H1 (cell line): ENCODE results near the gene KLHL21. TPM values are rescaled to one million over a fixed set of nuclear protein-coding genes. Genes with fewer than 3 reads are reported as not detected.

Experiments used
- CTCF ChIA-PET: fragments of 300-600 bp; sonication (Branson Sonifier 250); formaldehyde crosslinking; loops from one replicate; lab custom pipeline; 2021; ENCODE audit not compliant: partially characterized antibody; lab: Charles Lee
- POLR2A ChIA-PET: fragments of 300-600 bp; sonication (Branson Sonifier 250); formaldehyde crosslinking; loops from one replicate; lab custom pipeline; 2021; ENCODE audit warnings: inconsistent platforms; ENCODE audit not compliant: partially characterized antibody; lab: Charles Lee
- DNase-seq, 2 experiments: peaks; one replicate each; pipeline versions ENCODE4 v3.0.0 to v3.0.0-alpha.2; 2010 to 2022; ENCODE audit warnings: low spot score in 2 of 2, low read depth in 1 of 2, mixed read lengths in 1 of 2
- FAIRE-seq: peaks from 2 replicates; lab custom pipeline; 2011; peaks lifted over from hg19 to GRCh38; lab: Jason Lieb, UNC
- H2AFZ ChIP-seq: 2 replicates; pipeline ENCODE4 v1.8.1; 2012; ENCODE audit warnings: low read length, inconsistent platforms
- H2AK5ac ChIP-seq: 2 replicates; pipeline ENCODE4 v1.6.1; 2013; ENCODE audit warnings: low read depth, low read length
- H2BK120ac ChIP-seq: replicated peaks from 2 replicates; pipeline ENCODE3; 2013; ENCODE audit warnings: low read depth, low read length, inconsistent platforms
- H2BK12ac ChIP-seq: 2 replicates; pipeline ENCODE4 v1.6.1; 2013; ENCODE audit warnings: low read depth, low read length
- H2BK15ac ChIP-seq: 2 replicates; pipeline ENCODE4 v1.6.1; 2013; ENCODE audit warnings: low read length
- H2BK20ac ChIP-seq: 2 replicates; pipeline ENCODE4 v1.6.1; 2013; ENCODE audit warnings: low read length
- H2BK5ac ChIP-seq: 2 replicates; pipeline ENCODE4 v1.6.1; 2013; ENCODE audit warnings: low read depth, low read length
- H3K14ac ChIP-seq: 2 replicates; pipeline ENCODE4 v1.6.1; 2013; ENCODE audit warnings: inconsistent platforms; ENCODE audit not compliant: insufficient read length
- H3K18ac ChIP-seq: 2 replicates; pipeline ENCODE4 v1.6.1; 2013; ENCODE audit warnings: low read length; ENCODE audit errors: extremely low read depth
- H3K23ac ChIP-seq: 2 replicates; pipeline ENCODE4 v1.6.1; 2013; ENCODE audit warnings: inconsistent platforms; ENCODE audit not compliant: insufficient read length
- H3K23me2 ChIP-seq: 2 replicates; pipeline ENCODE4 v1.6.1; 2013; ENCODE audit warnings: low read depth, low read length
- H3K27ac ChIP-seq: 2 replicates; pipeline ENCODE4 v1.6.1; 2011; ENCODE audit warnings: low read depth, low read length, inconsistent platforms
- H3K27me3 ChIP-seq, 4 experiments: replicated peaks in 1 of 4; 1 replicate in 1 of 4; 2 replicates in 3 of 4; pipeline versions ENCODE4 v1.6.1 to v1.8.1; 2011 to 2013; ENCODE audit warnings: low read length in 3 of 4, mild to moderate bottlenecking in 3 of 4, inconsistent platforms in 2 of 4, mixed read lengths in 2 of 4, moderate library complexity in 1 of 4; ENCODE audit not compliant: control insufficient read depth in 3 of 4, insufficient read depth in 3 of 4; ENCODE audit errors: extremely low read depth in 1 of 4
- H3K36me3 ChIP-seq, 4 experiments: 2 replicates each; pipeline versions ENCODE4 v1.6.1 to v1.8.1; 2011 to 2013; ENCODE audit warnings: mild to moderate bottlenecking in 4 of 4, low read length in 3 of 4, moderate library complexity in 2 of 4, control low read depth in 1 of 4, inconsistent platforms in 1 of 4; ENCODE audit not compliant: insufficient read depth in 4 of 4, control insufficient read depth in 2 of 4
- H3K4ac ChIP-seq: replicated peaks from 2 replicates; pipeline ENCODE3; 2013; ENCODE audit warnings: low read length, low read depth, mixed read lengths, inconsistent platforms; ENCODE audit not compliant: insufficient read length
- H3K4me1 ChIP-seq, 4 experiments: replicated peaks in 1 of 4; 1 replicate in 1 of 4; 2 replicates in 3 of 4; pipeline versions ENCODE4 v1.6.1 to v1.8.1; 2011 to 2013; ENCODE audit warnings: low read length in 3 of 4, inconsistent platforms in 2 of 4, mixed read lengths in 1 of 4; ENCODE audit not compliant: insufficient read depth in 4 of 4, control insufficient read depth in 3 of 4
- H3K4me2 ChIP-seq, 2 experiments: 2 replicates each; pipeline versions ENCODE4 v1.6.1 to v1.8.1; 2011 to 2013; ENCODE audit warnings: low read depth in 2 of 2, low read length in 2 of 2, control low read depth in 1 of 2, inconsistent platforms in 1 of 2, mild to moderate bottlenecking in 1 of 2; ENCODE audit not compliant: insufficient read depth in 1 of 2
- H3K4me3 ChIP-seq, 4 experiments: fragments of 200-600, 300-600 bp in 1 of 4; sonication (generic), shearing (Covaris generic), sonication (Bioruptor Twin) in 1 of 4; 2 replicates each; pipeline versions ENCODE4 v1.5.1 to v1.8.1; 2011 to 2016; ENCODE audit warnings: low read length in 4 of 4, low read depth in 3 of 4, control low read depth in 2 of 4, inconsistent platforms in 2 of 4, mild to moderate bottlenecking in 2 of 4, mixed read lengths in 1 of 4, moderate library complexity in 1 of 4; ENCODE audit not compliant: insufficient read depth in 2 of 4; ENCODE audit errors: extremely low read depth in 1 of 4
- H3K56ac ChIP-seq: replicated peaks from 2 replicates; pipeline ENCODE3; 2013; ENCODE audit warnings: low read depth, mild to moderate bottlenecking, mixed read lengths, low read length, inconsistent platforms; ENCODE audit not compliant: insufficient read length
- H3K79me1 ChIP-seq: 2 replicates; pipeline ENCODE4 v1.6.1; 2013; ENCODE audit warnings: low read depth, low read length, control low read depth
- H3K79me2 ChIP-seq, 2 experiments: 2 replicates each; pipeline versions ENCODE4 v1.6.1 to v1.8.1; 2012 to 2013; ENCODE audit warnings: low read length in 2 of 2, mild to moderate bottlenecking in 2 of 2, inconsistent platforms in 1 of 2; ENCODE audit not compliant: insufficient read depth in 2 of 2, control insufficient read depth in 1 of 2
- H3K9ac ChIP-seq, 4 experiments: replicated peaks in 1 of 4; 1 replicate in 1 of 4; 2 replicates in 3 of 4; pipeline versions ENCODE4 v1.6.1 to v1.8.1; 2011 to 2013; ENCODE audit warnings: low read depth in 3 of 4, low read length in 3 of 4, control low read depth in 2 of 4, mild to moderate bottlenecking in 2 of 4, moderate library complexity in 2 of 4, inconsistent platforms in 1 of 4; ENCODE audit errors: extremely low read depth in 1 of 4
- H3K9me3 ChIP-seq, 2 experiments: 2 replicates each; pipeline versions ENCODE4 v1.6.1 to v1.8.1; 2012 to 2013; ENCODE audit warnings: mild to moderate bottlenecking in 2 of 2, moderate library complexity in 2 of 2, control low read depth in 1 of 2, inconsistent platforms in 1 of 2, low read depth in 1 of 2, low read length in 1 of 2, mixed read lengths in 1 of 2; ENCODE audit not compliant: insufficient read depth in 2 of 2
- H4K20me1 ChIP-seq, 2 experiments: replicated peaks in 1 of 2; 2 replicates each; pipeline versions ENCODE3 to v1.8.1; 2011 to 2013; ENCODE audit warnings: inconsistent platforms in 2 of 2, low read length in 2 of 2, mild to moderate bottlenecking in 1 of 2; ENCODE audit not compliant: insufficient read depth in 2 of 2, control insufficient read depth in 1 of 2
- H4K5ac ChIP-seq: 2 replicates; pipeline ENCODE4 v1.6.1; 2013; ENCODE audit warnings: low read length, low read depth, mixed read lengths, inconsistent platforms; ENCODE audit not compliant: insufficient read length
- H4K8ac ChIP-seq: 2 replicates; pipeline ENCODE4 v1.8.0; 2013; ENCODE audit warnings: mild to moderate bottlenecking, moderate library complexity, low read length, inconsistent platforms; ENCODE audit not compliant: insufficient read depth; ENCODE audit errors: extremely low read depth
- H4K91ac ChIP-seq: replicated peaks from 2 replicates; pipeline ENCODE3; 2013; ENCODE audit warnings: low read length, mixed read lengths, inconsistent platforms; ENCODE audit not compliant: insufficient read length
- CHD1 ChIP-seq: IDR thresholded peaks from 2 replicates; pipeline ENCODE4 v1.6.1; 2012; ENCODE audit warnings: low read depth, low read length, improper control_type of control experiment
- CTBP2 ChIP-seq: IDR thresholded peaks from 2 replicates; pipeline ENCODE4 v1.7.0; 2011; ENCODE audit warnings: borderline replicate concordance, mild to moderate bottlenecking, moderate library complexity, mixed read lengths, low read length; ENCODE audit not compliant: insufficient read depth, insufficient read length
- EGR1 ChIP-seq: IDR thresholded peaks from 2 replicates; pipeline ENCODE4 v1.6.1; 2011; ENCODE audit warnings: low read depth, low read length, borderline replicate concordance
- NANOG ChIP-seq: IDR thresholded peaks from 2 replicates; pipeline ENCODE4 v1.6.1; 2011; ENCODE audit warnings: low read length, low read depth, mild to moderate bottlenecking, inconsistent platforms; ENCODE audit not compliant: insufficient read depth, poor library complexity, severe bottlenecking
- POLR2AphosphoS5 ChIP-seq: IDR thresholded peaks from 2 replicates; pipeline ENCODE4 v1.6.1; 2011; ENCODE audit warnings: low read depth, low read length
- POU5F1 ChIP-seq: IDR thresholded peaks from 2 replicates; pipeline ENCODE4 v1.6.1; 2011; ENCODE audit warnings: low read depth, mild to moderate bottlenecking, low read length, moderate library complexity
- RBBP5 ChIP-seq: IDR thresholded peaks from 2 replicates; pipeline ENCODE4 v1.7.1; 2012; ENCODE audit warnings: low read depth, mild to moderate bottlenecking, inconsistent platforms, low read length, moderate library complexity, borderline replicate concordance
- SIRT6 ChIP-seq: IDR thresholded peaks from one replicate; pipeline ENCODE4 v1.7.1; 2012; ENCODE audit warnings: low read length, inconsistent platforms
- SP4 ChIP-seq: IDR thresholded peaks from 2 replicates; pipeline ENCODE4 v1.6.1; 2012; ENCODE audit warnings: low read length, inconsistent platforms
- TCF12 ChIP-seq: IDR thresholded peaks from 2 replicates; pipeline ENCODE4 v1.6.1; 2011; ENCODE audit warnings: low read depth, mild to moderate bottlenecking, low read length
- WGBS, 2 experiments: shearing (Covaris generic) in 1 of 2; methylation state at CpG; one replicate each; pipeline versions ENCODE4 v1.1.6 to v1.1.7; 2013 to 2015; ENCODE audit warnings: low lambda C conversion rate in 2 of 2, mixed read lengths in 2 of 2, inconsistent platforms in 1 of 2, low coverage in 1 of 2, missing lambda C conversion rate in 1 of 2; ENCODE audit not compliant: insufficient replicate concordance in 2 of 2, insufficient coverage in 1 of 2, insufficient read length in 1 of 2; ENCODE audit errors: extremely low coverage in 1 of 2, missing lambda C conversion rate in 1 of 2; 5-methylcytosine and 5-hydroxymethylcytosine counted together
- polyA plus RNA-seq, 7 experiments: library from polyadenylated mRNA; depleted of rRNA in 3 of 7; stranded (reverse) in 5 of 7; unstranded in 2 of 7; fragments of >200 nt in 5 of 7; fragments of 200-250 nt in 2 of 7; gene quantifications; 1 replicate in 5 of 7; 2 replicates in 1 of 7; 4 replicates in 1 of 7; pipeline versions ENCODE4 v1.2.1 to v1.2.3, GENCODE V29; 2011 to 2013; ENCODE audit warnings: missing spikeins in 2 of 7, mixed read lengths in 2 of 7
- total RNA-seq: library from RNA; stranded (reverse); fragmentation: NEBNext Ultra II Directional; extraction: Animal tissue kit (Norgen Biotek cat#: 25700); gene quantifications from 2 replicates; pipeline ENCODE4 v1.2.1, GENCODE V29; 2021
- TF ChIP-seq, protein P1 (sequence below): IDR thresholded peaks from 2 replicates; pipeline ENCODE4 v1.6.1; 2012; ENCODE audit warnings: inconsistent platforms
- TF ChIP-seq, protein P2 (sequence below): IDR thresholded peaks from 2 replicates; pipeline ENCODE4 v1.6.1; 2011; ENCODE audit warnings: low read depth, mild to moderate bottlenecking, low read length; ENCODE audit not compliant: insufficient read depth

The KLHL21 gene
- total and polyA plus RNA-seq, 2 of the 8 experiments (the other 6 are each of a cell fraction or from before 2014, with no cell fraction given), result 11.9 to 22.3 TPM

DNA sequence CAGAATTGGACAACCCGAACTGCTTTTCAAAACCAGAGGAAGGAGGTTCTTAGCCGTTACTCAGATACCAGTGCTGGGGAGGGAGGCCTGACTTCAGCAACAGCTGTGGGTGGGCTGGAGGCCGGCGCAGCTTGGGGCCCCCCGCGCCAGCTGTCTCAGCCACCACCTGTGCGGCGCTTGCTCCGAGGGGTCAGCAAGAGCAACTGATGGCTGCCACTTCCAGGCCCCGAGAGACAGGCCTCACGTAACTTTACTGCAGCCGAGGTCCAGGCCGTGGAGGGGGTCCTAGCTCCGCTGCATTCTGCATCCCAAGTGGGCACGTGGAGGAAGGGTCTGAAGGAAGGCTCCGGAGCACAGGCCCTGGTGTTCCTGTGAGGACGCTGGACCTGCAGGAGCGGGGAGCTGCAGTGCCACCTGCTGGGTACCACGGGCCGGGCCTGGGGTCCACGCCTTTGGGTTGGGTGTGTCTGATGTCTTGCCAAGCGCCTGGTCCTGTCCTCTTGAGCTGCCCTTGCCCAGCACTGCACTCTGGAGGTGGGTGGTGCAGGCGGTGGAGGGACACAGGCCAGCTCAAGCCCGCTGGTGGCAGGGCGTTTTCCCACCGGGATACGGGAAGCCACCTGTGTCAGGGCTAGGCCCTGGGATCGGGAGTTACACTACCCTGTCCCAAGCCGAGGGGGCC is 31.8 kb upstream of the KLHL21 start:
- DNase-seq (peak in 1 of 2 experiments; percentile 79), FAIRE-seq (no peak)
- H4K91ac ChIP-seq, result no peak overlapping the region
- H3K56ac ChIP-seq, result no peak overlapping the region
- no peak overlapping the region for H2BK20ac ChIP-seq
- H3K9me3 ChIP-seq, result no peaks in the 10 kb centered on the region
- no peak overlapping the region for H4K8ac ChIP-seq
- H3K9ac ChIP-seq, result no peak overlapping the region
- CTCF ChIA-PET, result interaction anchor here (0.6 to 3.7 kb wide), 18 partner anchors 10 to 803 kb away, joined by 3 to 48 read pairs (median 3); partner anchors contain the start of genes NOL9 and THAP3
- no peak overlapping the region for H2AK5ac ChIP-seq
- no peak overlapping the region for H3K4ac ChIP-seq
- no peak overlapping the region for H3K18ac ChIP-seq
- no peak overlapping the region for H3K4me2 ChIP-seq
- H2BK12ac ChIP-seq, result no peak overlapping the region
- no peaks in the 10 kb centered on the region; the same call in 1 of the 2 replicates for H3K79me1 ChIP-seq
- no peak overlapping the region for H4K5ac ChIP-seq
- WGBS, 2 experiments, result 83% methylated on average over 29 of the region's 29 CpGs; no CpG with 5 or more reads in 1 of the 2 experiments
- no peak overlapping the region for H3K27ac ChIP-seq
- no peak overlapping the region for H2AFZ ChIP-seq
- no peak overlapping the region for H3K4me3 ChIP-seq
- no peaks in the 10 kb centered on the region for H3K79me2 ChIP-seq
- H3K14ac ChIP-seq, result no peak overlapping the region
- peaks cover 26 to 56% (median 42%) of the 10 kb centered on the region in 4 experiments for H3K36me3 ChIP-seq
- no peak overlapping the region for H2BK5ac ChIP-seq
- no peak overlapping the region for H2BK15ac ChIP-seq
- H3K4me1 ChIP-seq, result no peaks in the 10 kb centered on the region
- H3K27me3 ChIP-seq, result no peaks in the 10 kb centered on the region
- H3K23ac ChIP-seq, result no peak overlapping the region
- no peak overlapping the region for H2BK120ac ChIP-seq
- H4K20me1 ChIP-seq, result peaks cover 5 to 9% of the 10 kb centered on the region in 2 experiments
- H3K23me2 ChIP-seq, result no peaks in the 10 kb centered on the region
- POLR2A ChIA-PET, result interaction anchor here (0.6 to 3.9 kb wide), 14 partner anchors 9 to 1549 kb away, joined by 3 to 36 read pairs (median 4); partner anchors contain the start of genes KLHL21, NOL9 and THAP3
- TF ChIP-seq CTBP2, result no peak
- TF ChIP-seq, protein P1, sequence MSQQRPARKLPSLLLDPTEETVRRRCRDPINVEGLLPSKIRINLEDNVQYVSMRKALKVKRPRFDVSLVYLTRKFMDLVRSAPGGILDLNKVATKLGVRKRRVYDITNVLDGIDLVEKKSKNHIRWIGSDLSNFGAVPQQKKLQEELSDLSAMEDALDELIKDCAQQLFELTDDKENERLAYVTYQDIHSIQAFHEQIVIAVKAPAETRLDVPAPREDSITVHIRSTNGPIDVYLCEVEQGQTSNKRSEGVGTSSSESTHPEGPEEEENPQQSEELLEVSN, result no peak
- TF ChIP-seq SP4, result no peak
- no peak for TF ChIP-seq NANOG
- no peak for TF ChIP-seq TCF12
- no peak for TF ChIP-seq RBBP5
- no peak for TF ChIP-seq SIRT6
- no peak for TF ChIP-seq EGR1
- TF ChIP-seq CHD1, result no peak
- no peak for TF ChIP-seq POU5F1
- TF ChIP-seq POLR2AphosphoS5, result peak; percentile 60
- TF ChIP-seq, protein P2, sequence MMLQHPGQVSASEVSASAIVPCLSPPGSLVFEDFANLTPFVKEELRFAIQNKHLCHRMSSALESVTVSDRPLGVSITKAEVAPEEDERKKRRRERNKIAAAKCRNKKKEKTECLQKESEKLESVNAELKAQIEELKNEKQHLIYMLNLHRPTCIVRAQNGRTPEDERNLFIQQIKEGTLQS, result no peak
